ENCODE measurements around the gene ZNRF1.

ZNRF1 gene

DNA sequence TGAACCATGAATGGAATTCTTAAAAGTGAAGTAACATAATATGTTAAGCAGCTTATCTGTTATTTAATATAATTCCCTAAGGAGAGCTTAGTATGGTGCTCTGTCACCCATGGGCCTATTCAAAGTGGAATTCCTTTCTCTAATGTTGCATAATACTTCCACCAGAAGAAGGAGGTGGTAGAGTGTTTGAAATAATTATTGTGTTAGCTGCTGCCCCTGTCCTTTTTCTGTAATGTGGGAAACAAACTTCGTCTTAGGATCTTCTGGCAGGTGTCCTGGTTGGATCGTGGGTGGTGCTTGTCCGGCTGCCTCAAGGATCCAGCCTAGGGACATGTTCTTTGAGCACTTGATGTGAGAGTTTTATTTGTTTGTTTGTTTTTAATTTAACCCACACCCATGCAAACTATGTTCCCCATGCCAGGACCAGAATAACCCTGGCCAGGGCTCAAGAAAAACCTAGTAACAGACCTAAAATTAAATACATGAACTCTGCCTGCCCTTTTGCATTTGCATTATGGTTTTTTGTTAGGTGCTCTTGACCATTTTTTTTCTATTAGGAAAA is 46.1 kb downstream of the ZNRF1 start:
- Histone ChIP-seq H3K4me1 (ENCODE audit: control insufficient read depth, insufficient read depth, low read depth, low read length) (peaks cover 4% of the 10 kb centered on the region), H2AK5ac (ENCODE audit: low read length, severe bottlenecking) (no peak overlapping the region), H3K9ac (ENCODE audit: low read length) (no peak overlapping the region), H3K9me3 (ENCODE audit: control insufficient read depth, low read length) (no peaks in the 10 kb centered on the region), H3K27ac (ENCODE audit: low read length, poor library complexity, severe bottlenecking) (no peak overlapping the region), H2BK5ac (ENCODE audit: low read depth, low read length, poor library complexity, severe bottlenecking) (no peak overlapping the region), H3K4ac (ENCODE audit: low read depth in 1 of 2, low read length in 2 of 2) (no peak overlapping the region), H3K23ac (ENCODE audit: low read length in 2 of 2) (no peak overlapping the region), H3K27me3 (ENCODE audit: control insufficient read depth in 1 of 2, insufficient read depth in 1 of 2, low read length in 2 of 2) (no peaks in the 10 kb centered on the region), H3K79me1 (replicated peaks; ENCODE audit: low read length, poor library complexity, severe bottlenecking) (peaks cover 28% of the 10 kb centered on the region), H4K91ac (ENCODE audit: low read length) (no peak overlapping the region), H2BK15ac (ENCODE audit: low read depth, poor library complexity, severe bottlenecking) (no peak overlapping the region), H2AFZ (ENCODE audit: low read depth, low read length) (no peak overlapping the region), H3K4me3 (ENCODE audit: insufficient read depth in 1 of 2, low read depth in 1 of 2, low read length in 2 of 2) (no peak overlapping the region), H2BK120ac (ENCODE audit: low read depth, low read length) (no peak overlapping the region), H3K14ac (ENCODE audit: low read length in 2 of 2) (no peak overlapping the region), H3K4me2 (ENCODE audit: low read length, poor library complexity, severe bottlenecking) (no peak overlapping the region), H2BK12ac (ENCODE audit: low read length in 2 of 2) (no peak overlapping the region), H3K18ac (ENCODE audit: low read depth in 1 of 2, low read length in 2 of 2) (no peak overlapping the region), H3K36me3 (ENCODE audit: control insufficient read depth in 1 of 2, insufficient read depth in 2 of 2, low read depth in 1 of 2, low read length in 2 of 2) (no peaks in the 10 kb centered on the region), H4K8ac (ENCODE audit: low read length) (no peak overlapping the region)
- WGBS = 83% methylated on average over 1 of the region's 3 CpGs
- no peak for DNase-seq

DNA sequence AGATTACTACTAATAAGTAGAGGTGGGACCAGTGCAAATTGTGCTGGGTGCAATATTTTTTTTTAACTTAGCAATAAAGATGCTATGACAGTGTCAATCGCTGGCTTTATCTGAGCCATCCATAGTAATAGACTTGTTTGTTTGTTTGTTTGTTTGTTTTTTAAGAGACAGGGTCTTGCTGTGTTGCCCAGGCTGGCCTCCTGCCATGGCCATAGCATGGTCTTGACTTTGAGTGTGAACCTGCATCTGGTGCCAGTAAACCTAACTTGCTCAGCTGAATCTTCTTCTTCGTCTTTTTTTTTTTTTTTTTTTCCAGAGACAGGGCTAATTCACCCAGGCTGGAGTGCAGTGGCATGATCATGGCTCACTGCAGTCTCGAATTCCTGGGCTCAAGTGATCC is 46.6 kb downstream of the ZNRF1 start:
- Histone ChIP-seq H3K14ac (ENCODE audit: low read length in 2 of 2) (no peak overlapping the region), H3K23ac (ENCODE audit: low read length in 2 of 2) (no peak overlapping the region), H3K4ac (ENCODE audit: low read depth in 1 of 2, low read length in 2 of 2) (no peak overlapping the region), H4K8ac (ENCODE audit: low read length) (no peak overlapping the region), H2AK5ac (ENCODE audit: low read length, severe bottlenecking) (no peak overlapping the region), H3K18ac (ENCODE audit: low read depth in 1 of 2, low read length in 2 of 2) (no peak overlapping the region), H3K36me3 (ENCODE audit: control insufficient read depth in 1 of 2, insufficient read depth in 2 of 2, low read depth in 1 of 2, low read length in 2 of 2) (no peaks in the 10 kb centered on the region), H3K79me1 (replicated peaks; ENCODE audit: low read length, poor library complexity, severe bottlenecking) (peaks cover 27% of the 10 kb centered on the region), H2AFZ (ENCODE audit: low read depth, low read length) (no peak overlapping the region), H3K27ac (ENCODE audit: low read length, poor library complexity, severe bottlenecking) (no peak overlapping the region), H3K9me3 (ENCODE audit: control insufficient read depth, low read length) (no peaks in the 10 kb centered on the region), H2BK12ac (ENCODE audit: low read length in 2 of 2) (no peak overlapping the region), H3K4me2 (ENCODE audit: low read length, poor library complexity, severe bottlenecking) (no peak overlapping the region), H4K91ac (ENCODE audit: low read length) (no peak overlapping the region), H3K4me3 (ENCODE audit: insufficient read depth in 1 of 2, low read depth in 1 of 2, low read length in 2 of 2) (no peak overlapping the region), H2BK15ac (ENCODE audit: low read depth, poor library complexity, severe bottlenecking) (no peak overlapping the region), H2BK5ac (ENCODE audit: low read depth, low read length, poor library complexity, severe bottlenecking) (no peak overlapping the region), H2BK120ac (ENCODE audit: low read depth, low read length) (no peak overlapping the region), H3K4me1 (ENCODE audit: control insufficient read depth, insufficient read depth, low read depth, low read length) (peaks cover 4% of the 10 kb centered on the region), H3K27me3 (ENCODE audit: control insufficient read depth in 1 of 2, insufficient read depth in 1 of 2, low read length in 2 of 2) (no peaks in the 10 kb centered on the region), H3K9ac (ENCODE audit: low read length) (no peak overlapping the region)
- 94% methylated on average over 3 of the region's 3 CpGs for WGBS
- DNase-seq = no peak

DNA sequence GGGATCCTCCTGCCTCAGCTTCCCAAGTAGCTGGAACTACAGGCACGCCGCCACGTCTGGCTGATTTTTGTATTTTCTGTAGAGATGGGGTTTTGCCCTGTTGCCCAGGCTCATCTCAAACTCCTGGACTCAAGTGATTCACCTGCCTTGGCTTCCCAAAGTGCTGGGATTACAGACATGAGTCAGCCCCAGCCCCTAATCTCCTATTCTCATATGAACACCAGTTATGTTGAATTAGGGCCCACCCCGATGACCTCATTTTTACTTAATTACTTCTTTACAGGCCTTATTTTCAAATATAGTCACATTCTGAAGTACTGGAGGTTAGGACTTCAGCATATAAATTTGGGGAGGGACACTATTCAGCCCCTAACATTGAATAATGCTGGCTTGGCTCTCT is 49.2 kb downstream of the ZNRF1 start:
- Histone ChIP-seq H2BK15ac (ENCODE audit: low read depth, poor library complexity, severe bottlenecking) (no peak overlapping the region), H2BK5ac (ENCODE audit: low read depth, low read length, poor library complexity, severe bottlenecking) (no peak overlapping the region), H2AFZ (ENCODE audit: low read depth, low read length) (no peak overlapping the region), H3K4me3 (ENCODE audit: insufficient read depth in 1 of 2, low read depth in 1 of 2, low read length in 2 of 2) (no peak overlapping the region), H3K4me2 (ENCODE audit: low read length, poor library complexity, severe bottlenecking) (no peak overlapping the region), H3K27me3 (ENCODE audit: control insufficient read depth in 1 of 2, insufficient read depth in 1 of 2, low read length in 2 of 2) (no peaks in the 10 kb centered on the region), H3K9me3 (ENCODE audit: control insufficient read depth, low read length) (no peaks in the 10 kb centered on the region), H2AK5ac (ENCODE audit: low read length, severe bottlenecking) (no peak overlapping the region), H3K27ac (ENCODE audit: low read length, poor library complexity, severe bottlenecking) (no peak overlapping the region), H3K23ac (ENCODE audit: low read length in 2 of 2) (no peak overlapping the region), H3K36me3 (ENCODE audit: control insufficient read depth in 1 of 2, insufficient read depth in 2 of 2, low read depth in 1 of 2, low read length in 2 of 2) (no peaks in the 10 kb centered on the region), H3K18ac (ENCODE audit: low read depth in 1 of 2, low read length in 2 of 2) (no peak overlapping the region), H4K91ac (ENCODE audit: low read length) (no peak overlapping the region), H2BK12ac (ENCODE audit: low read length in 2 of 2) (no peak overlapping the region), H3K79me1 (replicated peaks; ENCODE audit: low read length, poor library complexity, severe bottlenecking) (peaks cover 39% of the 10 kb centered on the region), H3K4ac (ENCODE audit: low read depth in 1 of 2, low read length in 2 of 2) (no peak overlapping the region), H4K8ac (ENCODE audit: low read length) (no peak overlapping the region), H3K14ac (ENCODE audit: low read length in 2 of 2) (no peak overlapping the region), H2BK120ac (ENCODE audit: low read depth, low read length) (no peak overlapping the region), H3K4me1 (ENCODE audit: control insufficient read depth, insufficient read depth, low read depth, low read length) (peaks cover 1% of the 10 kb centered on the region), H3K9ac (ENCODE audit: low read length) (peak overlapping the region; percentile 36)
- WGBS = 91% methylated on average over 3 of the region's 4 CpGs
- DNase-seq = no peak

DNA sequence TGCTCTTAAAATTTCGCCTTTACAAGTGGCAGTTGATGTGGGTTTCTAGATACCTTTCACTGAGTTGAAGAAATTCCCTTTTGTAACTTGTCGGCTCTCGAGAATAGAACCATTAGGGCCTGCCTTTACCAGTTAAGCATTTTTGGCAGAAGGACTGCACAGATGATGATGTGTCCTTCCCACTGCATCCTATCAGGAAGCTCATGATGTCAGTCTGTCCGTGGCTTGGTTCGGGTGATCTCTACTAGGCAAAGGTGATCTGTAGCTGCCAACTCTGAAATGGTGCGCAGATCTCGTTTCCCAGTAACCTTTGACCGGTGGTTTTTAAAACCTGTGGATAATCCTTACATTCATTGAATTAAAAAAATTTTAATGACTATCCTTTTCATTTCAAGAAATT is 49.7 kb downstream of the ZNRF1 start:
- H3K4me2 ChIP-seq (ENCODE audit: low read length, poor library complexity, severe bottlenecking) = no peak overlapping the region
- no peaks in the 10 kb centered on the region for H3K36me3 ChIP-seq (ENCODE audit: control insufficient read depth in 1 of 2, insufficient read depth in 2 of 2, low read depth in 1 of 2, low read length in 2 of 2)
- peaks cover 1% of the 10 kb centered on the region for H3K4me1 ChIP-seq (ENCODE audit: control insufficient read depth, insufficient read depth, low read depth, low read length)
- H2AFZ ChIP-seq (ENCODE audit: low read depth, low read length) = no peak overlapping the region
- no peak overlapping the region for H3K4ac ChIP-seq (ENCODE audit: low read depth in 1 of 2, low read length in 2 of 2)
- peaks cover 42% of the 10 kb centered on the region for H3K79me1 ChIP-seq (replicated peaks; ENCODE audit: low read length, poor library complexity, severe bottlenecking)
- no peaks in the 10 kb centered on the region for H3K9me3 ChIP-seq (ENCODE audit: control insufficient read depth, low read length)
- H3K14ac ChIP-seq (ENCODE audit: low read length in 2 of 2) = no peak overlapping the region
- no peak overlapping the region for H4K91ac ChIP-seq (ENCODE audit: low read length)
- WGBS = 97% methylated on average over 5 of the region's 8 CpGs
- H2BK15ac ChIP-seq (ENCODE audit: low read depth, poor library complexity, severe bottlenecking) = no peak overlapping the region
- no peak overlapping the region for H3K27ac ChIP-seq (ENCODE audit: low read length, poor library complexity, severe bottlenecking)
- peak overlapping the region; percentile 36 for H3K9ac ChIP-seq (ENCODE audit: low read length)
- no peak overlapping the region for H2BK12ac ChIP-seq (ENCODE audit: low read length in 2 of 2)
- no peak overlapping the region for H3K18ac ChIP-seq (ENCODE audit: low read depth in 1 of 2, low read length in 2 of 2)
- DNase-seq = no peak
- no peaks in the 10 kb centered on the region for H3K27me3 ChIP-seq (ENCODE audit: control insufficient read depth in 1 of 2, insufficient read depth in 1 of 2, low read length in 2 of 2)
- no peak overlapping the region for H2AK5ac ChIP-seq (ENCODE audit: low read length, severe bottlenecking)
- no peak overlapping the region for H2BK5ac ChIP-seq (ENCODE audit: low read depth, low read length, poor library complexity, severe bottlenecking)
- no peak overlapping the region for H4K8ac ChIP-seq (ENCODE audit: low read length)
- no peak overlapping the region for H2BK120ac ChIP-seq (ENCODE audit: low read depth, low read length)
- H3K4me3 ChIP-seq (ENCODE audit: insufficient read depth in 1 of 2, low read depth in 1 of 2, low read length in 2 of 2) = peak overlapping the region in 1 of 2 experiments; percentile 24
- H3K23ac ChIP-seq (ENCODE audit: low read length in 2 of 2) = no peak overlapping the region
